Uterus (tissue), 4 donors: ENCODE results near the gene ZNF121. TPM values are rescaled to one million over a fixed set of nuclear protein-coding genes. Genes with fewer than 3 reads are reported as not detected.

ENCODE experiments used
- DNase-seq, 2 donors: peaks; one replicate each; pipeline ENCODE4 v3.0.0-alpha.2; 2019 to 2020
- H3K27ac ChIP-seq, 2 donors: fragments of 200-600 bp; sonication (generic); 1 replicate in 1 of 2; 2 replicates in 1 of 2; pipeline ENCODE4 v1.5.1; 2016 to 2018
- H3K27me3 ChIP-seq, 2 donors: fragments of 200-600 bp; sonication (generic); one replicate each; pipeline ENCODE4 v1.5.1; 2018 to 2019; ENCODE audit warnings: control low read depth in 1 of 2
- H3K36me3 ChIP-seq, 2 donors: fragments of 200-600 bp; sonication (generic); one replicate each; pipeline ENCODE4 v1.5.1; 2019; ENCODE audit warnings: control low read depth in 1 of 2
- H3K4me1 ChIP-seq, 2 donors: fragments of 200-600 bp; sonication (generic); one replicate each; pipeline ENCODE4 v1.5.1; 2018 to 2019; ENCODE audit warnings: control low read depth in 1 of 2
- H3K4me3 ChIP-seq, 2 donors: fragments of 200-600 bp; sonication (generic); 1 replicate in 1 of 2; 2 replicates in 1 of 2; pipeline ENCODE4 v1.5.1; 2018 to 2019; ENCODE audit warnings: mild to moderate bottlenecking in 1 of 2
- H3K9me3 ChIP-seq, 2 donors: fragments of 200-600 bp; sonication (generic); one replicate each; pipeline ENCODE4 v1.5.1; 2019; ENCODE audit warnings: control low read depth in 1 of 2
- POLR2A ChIP-seq, 2 donors: fragments of 450-650 bp; IDR thresholded peaks; one replicate each; pipeline ENCODE4 v1.6.1; 2016; ENCODE audit warnings: antibody characterized with exemption in 2 of 2, mild to moderate bottlenecking in 1 of 2, moderate library complexity in 1 of 2
- intact Hi-C: fragments of 100-400 bp; cut with DNase I; formaldehyde crosslinking; loops from one replicate; pipeline ENCODE4 v1.15.1; 2023; ENCODE audit warnings: low total_unique reads
- total RNA-seq, 4 donors: library from RNA; depleted of rRNA in 3 of 4; stranded (reverse); fragments of >200 nt in 3 of 4; gene quantifications; one replicate each; pipeline versions ENCODE4 v1.1.0 to v1.2.4, GENCODE V29; 2014 to 2023
- TF ChIP-seq, protein P1 (sequence below), 4 experiments: fragments of 200-600 bp in 2 of 4; fragments of 450-650 bp in 2 of 4; sonication (generic) in 2 of 4; IDR thresholded peaks; one replicate each; pipeline ENCODE4 v1.5.1; 2016 to 2019; ENCODE audit warnings: antibody characterized with exemption in 4 of 4, mild to moderate bottlenecking in 2 of 4, moderate library complexity in 1 of 4
- donor health status: DM: yes; HTN: yes; CAD: no.

ZNF121 gene
- total RNA-seq, result 10 to 100 TPM; 17.4 to 76.7 (median 38.6) TPM

- H3K27me3 ChIP-seq, result no peaks in the 10 kb centered on the region
- peaks cover 0 to 5% of the 10 kb centered on the region in 2 donors for H3K9me3 ChIP-seq
- H3K4me3 ChIP-seq, result peak within 1 kb of the TSS; percentile 82 to 99
- peak; percentile 78 to 82 for DNase-seq
- no peaks in the 10 kb centered on the region for H3K36me3 ChIP-seq
- peaks cover 0 to 4% of the 10 kb centered on the region in 2 donors for H3K4me1 ChIP-seq
- peak; percentile 23 to 46 for TF ChIP-seq POLR2A (IDR thresholded peaks at IDR 0.05)
- TF ChIP-seq, protein P1, sequence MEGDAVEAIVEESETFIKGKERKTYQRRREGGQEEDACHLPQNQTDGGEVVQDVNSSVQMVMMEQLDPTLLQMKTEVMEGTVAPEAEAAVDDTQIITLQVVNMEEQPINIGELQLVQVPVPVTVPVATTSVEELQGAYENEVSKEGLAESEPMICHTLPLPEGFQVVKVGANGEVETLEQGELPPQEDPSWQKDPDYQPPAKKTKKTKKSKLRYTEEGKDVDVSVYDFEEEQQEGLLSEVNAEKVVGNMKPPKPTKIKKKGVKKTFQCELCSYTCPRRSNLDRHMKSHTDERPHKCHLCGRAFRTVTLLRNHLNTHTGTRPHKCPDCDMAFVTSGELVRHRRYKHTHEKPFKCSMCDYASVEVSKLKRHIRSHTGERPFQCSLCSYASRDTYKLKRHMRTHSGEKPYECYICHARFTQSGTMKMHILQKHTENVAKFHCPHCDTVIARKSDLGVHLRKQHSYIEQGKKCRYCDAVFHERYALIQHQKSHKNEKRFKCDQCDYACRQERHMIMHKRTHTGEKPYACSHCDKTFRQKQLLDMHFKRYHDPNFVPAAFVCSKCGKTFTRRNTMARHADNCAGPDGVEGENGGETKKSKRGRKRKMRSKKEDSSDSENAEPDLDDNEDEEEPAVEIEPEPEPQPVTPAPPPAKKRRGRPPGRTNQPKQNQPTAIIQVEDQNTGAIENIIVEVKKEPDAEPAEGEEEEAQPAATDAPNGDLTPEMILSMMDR (IDR thresholded peaks at IDR 0.05), result peak in 1 of 4 experiments; percentile 5
- H3K27ac ChIP-seq, result peak within 1 kb of the TSS; percentile 87 to 97
- intact Hi-C loops, result no loop called here
Measured at GRCh38 chr19:9584073-9584833, at the start of gene ZNF121. Gene ZNF121, minus strand, starts transcription at chr19:9584504. Its CDS starts 16,407 bp downstream, at chr19:9568097.

DNA sequence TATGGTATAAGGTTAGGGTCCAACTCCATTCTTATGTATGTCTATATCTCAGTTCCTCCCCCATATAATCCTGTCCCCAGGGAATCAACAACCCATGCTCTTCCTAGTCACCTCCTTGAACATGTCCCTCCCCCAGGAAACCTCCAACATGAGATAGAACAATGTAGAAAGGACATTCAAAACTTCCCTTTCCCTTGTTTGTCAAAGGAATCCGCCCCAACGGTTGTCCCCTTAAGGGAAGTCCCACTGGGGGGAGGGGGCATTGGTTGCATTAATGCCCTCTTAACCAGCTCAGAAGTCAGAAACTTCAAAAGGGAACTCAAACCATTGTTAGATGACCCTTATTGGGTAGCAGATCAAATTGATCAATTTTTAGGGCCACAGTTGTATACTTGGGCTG is 43.6 kb upstream of the ZNF121 start:
- no peak for DNase-seq
- intact Hi-C loops, result loop anchor here (5.0 kb wide), 1 partner anchor 169 kb away; no protein-coding TSS in a partner anchor
- H3K27ac ChIP-seq, result no peak overlapping the region

GRCh38 chr19:9622531-9622930 is 38.2 kb upstream of the ZNF121 start:
- intact Hi-C loops, result no loop called here
- Histone ChIP-seq H3K4me1 (no peaks in the 10 kb centered on the region), H3K27ac (peak overlapping the region in 1 of 2 donors; percentile 93), H3K27me3 (no peaks in the 10 kb centered on the region), H3K4me3 (no peak overlapping the region), H3K9me3 (no peaks in the 10 kb centered on the region), H3K36me3 (no peaks in the 10 kb centered on the region)
- no peak for DNase-seq
- TF ChIP-seq, protein P1 (IDR thresholded peaks at IDR 0.05), result no peak
- TF ChIP-seq POLR2A (IDR thresholded peaks at IDR 0.05), result no peak

More for the DNA sequence above, 43.6 kb upstream of the ZNF121 start:
- Histone ChIP-seq H3K27me3 (no peaks in the 10 kb centered on the region), H3K9me3 (no peaks in the 10 kb centered on the region), H3K4me1 (no peaks in the 10 kb centered on the region), H3K4me3 (no peak overlapping the region), H3K36me3 (no peaks in the 10 kb centered on the region)
- TF ChIP-seq, protein P1 (IDR thresholded peaks at IDR 0.05), result no peak
- no peak for TF ChIP-seq POLR2A (IDR thresholded peaks at IDR 0.05)

- Histone ChIP-seq H3K36me3 (peaks cover 0 to 2% of the 10 kb centered on the region in 2 donors), H3K27me3 (no peaks in the 10 kb centered on the region), H3K27ac (peak within 1 kb of the TSS; percentile 85 to 93), H3K9me3 (no peaks in the 10 kb centered on the region), H3K4me1 (no peaks in the 10 kb centered on the region), H3K4me3 (peak within 1 kb of the TSS; percentile 80 to 81)
- intact Hi-C loops, result no loop called here
- peak; percentile 81 to 84 for DNase-seq
- TF ChIP-seq, protein P1 (IDR thresholded peaks at IDR 0.05), result peak in 1 of 4 experiments; percentile 13
- TF ChIP-seq POLR2A (IDR thresholded peaks at IDR 0.05), result peak in 1 of 2 donors; percentile 36
Measured at GRCh38 chr19:9621156-9622037, 37.1 kb upstream of the ZNF121 start, which contains the start of gene ZNF561. Gene ZNF561, minus strand, starts transcription at chr19:9621232. Its CDS starts 1,776 bp downstream, at chr19:9619456.
